Fibroblast of lung (primary cell): ENCODE results near the gene DSG2. TPM values are rescaled to one million over a fixed set of nuclear protein-coding genes. Genes with fewer than 3 reads are reported as not detected.

Experiments
- DNase-seq, 2 donors: peaks; one replicate each; pipeline versions ENCODE4 v3.0.0 to v3.0.0-alpha.2; 2010; ENCODE audit warnings: low read depth in 2 of 2
- H2AFZ ChIP-seq: 2 replicates; pipeline ENCODE4 v1.5.1; 2012; ENCODE audit warnings: low read length, control low read depth, inconsistent platforms
- H3K27ac ChIP-seq: 2 replicates; pipeline ENCODE4 v1.5.1; 2011; ENCODE audit warnings: low read length, control low read depth; ENCODE audit not compliant: insufficient read depth
- H3K27me3 ChIP-seq: 2 replicates; pipeline ENCODE4 v1.5.1; 2011; ENCODE audit warnings: mild to moderate bottlenecking, low read length; ENCODE audit not compliant: control insufficient read depth, insufficient read depth
- H3K36me3 ChIP-seq: 2 replicates; pipeline ENCODE4 v1.5.1; 2011; ENCODE audit warnings: low read length; ENCODE audit not compliant: control insufficient read depth, insufficient read depth
- H3K4me1 ChIP-seq: 2 replicates; pipeline ENCODE4 v1.5.1; 2011; ENCODE audit warnings: low read length; ENCODE audit not compliant: control insufficient read depth, insufficient read depth; ENCODE audit errors: extremely low read depth
- H3K4me2 ChIP-seq: 2 replicates; pipeline ENCODE4 v1.5.1; 2011; ENCODE audit warnings: low read length, control low read depth; ENCODE audit not compliant: insufficient read depth; ENCODE audit errors: extremely low read depth
- H3K4me3 ChIP-seq, 4 experiments: fragments of 200-600 bp in 1 of 4; sonication (generic) in 1 of 4; replicated peaks in 1 of 4; 2 replicates each; pipeline ENCODE4 v1.5.1; 2011 to 2016; ENCODE audit warnings: low read length in 4 of 4, low read depth in 3 of 4, mild to moderate bottlenecking in 3 of 4, control low read depth in 2 of 4, inconsistent platforms in 1 of 4, mixed read lengths in 1 of 4; ENCODE audit not compliant: insufficient read depth in 1 of 4; ENCODE audit errors: control extremely low read depth in 1 of 4
- H3K79me2 ChIP-seq: 2 replicates; pipeline ENCODE4 v1.5.1; 2012; ENCODE audit warnings: mild to moderate bottlenecking, low read length, inconsistent platforms; ENCODE audit not compliant: control insufficient read depth, insufficient read depth
- H3K9ac ChIP-seq: 2 replicates; pipeline ENCODE4 v1.5.1; 2011; ENCODE audit warnings: mild to moderate bottlenecking, low read length, control low read depth; ENCODE audit not compliant: insufficient read depth
- H3K9me3 ChIP-seq: 2 replicates; pipeline ENCODE4 v1.5.1; 2012; ENCODE audit warnings: low read depth, low read length; ENCODE audit not compliant: control insufficient read depth, insufficient read depth
- H4K20me1 ChIP-seq: 2 replicates; pipeline ENCODE4 v1.5.1; 2011; ENCODE audit warnings: low read length; ENCODE audit not compliant: control insufficient read depth, insufficient read depth; ENCODE audit errors: extremely low read depth
- EZH2 ChIP-seq: IDR thresholded peaks from 2 replicates; pipeline ENCODE4 v1.5.1; 2012; ENCODE audit warnings: low read length, control low read depth, mild to moderate bottlenecking; ENCODE audit errors: missing control alignments
- polyA plus RNA-seq, 2 donors: library from polyadenylated mRNA; depleted of rRNA in 1 of 2; stranded (reverse) in 1 of 2; unstranded in 1 of 2; fragments of >200 nt; gene quantifications; 2 replicates each; pipeline ENCODE4 v1.2.1, GENCODE V29; 2011 to 2012; ENCODE audit warnings: missing spikeins in 1 of 2
- total RNA-seq: library from RNA; depleted of rRNA; stranded (reverse); fragments of >200 nt; gene quantifications from 2 replicates; pipeline ENCODE4 v1.2.1, GENCODE V29; 2014
- TF ChIP-seq, protein P1 (sequence below), 2 donors: IDR thresholded peaks in 1 of 2; conservative IDR thresholded peaks in 1 of 2; 1 replicate in 1 of 2; 2 replicates in 1 of 2; pipeline ENCODE4 v1.5.1; 2011 to 2012; ENCODE audit warnings: low read length in 2 of 2, control low read depth in 1 of 2, inconsistent platforms in 1 of 2, low read depth in 1 of 2, mild to moderate bottlenecking in 1 of 2

DSG2 gene
- total and polyA plus RNA-seq, 2 donors (not counting 1 experiment from before 2014, with no cell fraction given) = 0.33 to 1.1 TPM

GRCh38 chr18:31565782-31566512 is 68.0 kb downstream of the DSG2 start:
- no peak overlapping the region for H3K4me3 ChIP-seq
- TF ChIP-seq EZH2 = no peak
- TF ChIP-seq, protein P1, sequence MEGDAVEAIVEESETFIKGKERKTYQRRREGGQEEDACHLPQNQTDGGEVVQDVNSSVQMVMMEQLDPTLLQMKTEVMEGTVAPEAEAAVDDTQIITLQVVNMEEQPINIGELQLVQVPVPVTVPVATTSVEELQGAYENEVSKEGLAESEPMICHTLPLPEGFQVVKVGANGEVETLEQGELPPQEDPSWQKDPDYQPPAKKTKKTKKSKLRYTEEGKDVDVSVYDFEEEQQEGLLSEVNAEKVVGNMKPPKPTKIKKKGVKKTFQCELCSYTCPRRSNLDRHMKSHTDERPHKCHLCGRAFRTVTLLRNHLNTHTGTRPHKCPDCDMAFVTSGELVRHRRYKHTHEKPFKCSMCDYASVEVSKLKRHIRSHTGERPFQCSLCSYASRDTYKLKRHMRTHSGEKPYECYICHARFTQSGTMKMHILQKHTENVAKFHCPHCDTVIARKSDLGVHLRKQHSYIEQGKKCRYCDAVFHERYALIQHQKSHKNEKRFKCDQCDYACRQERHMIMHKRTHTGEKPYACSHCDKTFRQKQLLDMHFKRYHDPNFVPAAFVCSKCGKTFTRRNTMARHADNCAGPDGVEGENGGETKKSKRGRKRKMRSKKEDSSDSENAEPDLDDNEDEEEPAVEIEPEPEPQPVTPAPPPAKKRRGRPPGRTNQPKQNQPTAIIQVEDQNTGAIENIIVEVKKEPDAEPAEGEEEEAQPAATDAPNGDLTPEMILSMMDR (conservative IDR thresholded peaks at IDR 0.05 in 1 of 2, IDR thresholded peaks at IDR 0.05 in 1 of 2; ENCODE audit: low read depth in 1 of 2, low read length in 2 of 2) = no peak
- no peak for DNase-seq
- no peak overlapping the region for H3K27ac ChIP-seq
- no peaks in the 10 kb centered on the region for H4K20me1 ChIP-seq
- no peaks in the 10 kb centered on the region for H3K36me3 ChIP-seq
- no peaks in the 10 kb centered on the region for H3K4me1 ChIP-seq
- no peaks in the 10 kb centered on the region for H3K79me2 ChIP-seq
- H3K27me3 ChIP-seq = no peaks in the 10 kb centered on the region
- H3K9ac ChIP-seq = no peak overlapping the region
- no peaks in the 10 kb centered on the region for H3K9me3 ChIP-seq
- H2AFZ ChIP-seq = no peak overlapping the region
- H3K4me2 ChIP-seq = no peak overlapping the region

DNA sequence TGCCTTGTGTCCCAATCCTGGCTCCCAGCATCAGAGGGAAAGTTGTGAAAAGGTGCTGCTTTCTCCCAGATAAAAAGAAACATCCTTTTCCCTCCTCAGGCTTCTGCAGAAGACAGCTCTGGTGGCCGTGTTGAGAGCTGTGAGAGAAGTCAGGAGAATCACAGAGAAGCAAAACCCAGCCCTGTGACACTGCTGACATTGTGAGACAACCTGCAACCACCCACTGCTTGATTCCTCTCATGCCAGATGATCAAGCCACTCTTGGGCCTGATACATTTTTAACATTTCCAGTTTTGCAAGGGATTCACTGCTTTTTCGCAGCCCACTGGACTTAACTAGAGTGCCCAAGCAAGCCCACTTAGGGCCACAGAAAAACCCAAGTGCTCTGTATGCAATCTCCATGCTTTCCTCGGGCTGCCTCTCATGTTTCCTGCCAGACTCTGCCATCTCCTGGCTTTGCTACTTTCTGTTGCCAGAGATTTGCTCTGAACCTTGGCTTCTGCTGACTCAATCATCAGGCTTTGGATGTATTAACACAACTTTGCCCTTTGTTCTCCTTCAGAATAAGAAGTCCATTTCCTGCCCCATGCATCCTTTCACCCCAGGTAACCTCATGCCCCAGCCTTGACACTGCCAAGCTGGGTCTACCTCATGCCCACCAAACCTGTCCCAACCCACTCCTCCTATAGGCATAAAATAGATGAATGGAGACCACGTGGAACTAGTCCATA is 68.8 kb downstream of the DSG2 start:
- no peaks in the 10 kb centered on the region for H4K20me1 ChIP-seq
- TF ChIP-seq, protein P1 (conservative IDR thresholded peaks at IDR 0.05 in 1 of 2, IDR thresholded peaks at IDR 0.05 in 1 of 2; ENCODE audit: low read depth in 1 of 2, low read length in 2 of 2) = no peak
- TF ChIP-seq EZH2 = no peak
- no peak overlapping the region for H3K4me2 ChIP-seq
- no peak overlapping the region for H3K4me3 ChIP-seq
- H3K27me3 ChIP-seq = no peaks in the 10 kb centered on the region
- no peaks in the 10 kb centered on the region for H3K9me3 ChIP-seq
- no peak for DNase-seq
- no peaks in the 10 kb centered on the region for H3K4me1 ChIP-seq
- H3K79me2 ChIP-seq = no peaks in the 10 kb centered on the region
- H3K9ac ChIP-seq = no peak overlapping the region
- H3K27ac ChIP-seq = no peak overlapping the region
- H3K36me3 ChIP-seq = no peaks in the 10 kb centered on the region
- H2AFZ ChIP-seq = no peak overlapping the region

- Histone ChIP-seq H3K4me1 (no peaks in the 10 kb centered on the region), H3K9me3 (no peaks in the 10 kb centered on the region), H3K4me2 (no peak overlapping the region), H4K20me1 (no peaks in the 10 kb centered on the region), H3K4me3 (no peak overlapping the region), H3K9ac (no peak overlapping the region), H3K27ac (no peak overlapping the region), H3K36me3 (no peaks in the 10 kb centered on the region), H2AFZ (no peak overlapping the region), H3K79me2 (no peaks in the 10 kb centered on the region), H3K27me3 (no peaks in the 10 kb centered on the region)
- TF ChIP-seq, protein P1 (conservative IDR thresholded peaks at IDR 0.05 in 1 of 2, IDR thresholded peaks at IDR 0.05 in 1 of 2; ENCODE audit: low read depth in 1 of 2, low read length in 2 of 2) = no peak
- TF ChIP-seq EZH2 = no peak
- DNase-seq = no peak
Observed at GRCh38 chr18:31572368-31572767, 74.4 kb downstream of the DSG2 start.
